ENCODE results near the gene CCNYL1.

DNA sequence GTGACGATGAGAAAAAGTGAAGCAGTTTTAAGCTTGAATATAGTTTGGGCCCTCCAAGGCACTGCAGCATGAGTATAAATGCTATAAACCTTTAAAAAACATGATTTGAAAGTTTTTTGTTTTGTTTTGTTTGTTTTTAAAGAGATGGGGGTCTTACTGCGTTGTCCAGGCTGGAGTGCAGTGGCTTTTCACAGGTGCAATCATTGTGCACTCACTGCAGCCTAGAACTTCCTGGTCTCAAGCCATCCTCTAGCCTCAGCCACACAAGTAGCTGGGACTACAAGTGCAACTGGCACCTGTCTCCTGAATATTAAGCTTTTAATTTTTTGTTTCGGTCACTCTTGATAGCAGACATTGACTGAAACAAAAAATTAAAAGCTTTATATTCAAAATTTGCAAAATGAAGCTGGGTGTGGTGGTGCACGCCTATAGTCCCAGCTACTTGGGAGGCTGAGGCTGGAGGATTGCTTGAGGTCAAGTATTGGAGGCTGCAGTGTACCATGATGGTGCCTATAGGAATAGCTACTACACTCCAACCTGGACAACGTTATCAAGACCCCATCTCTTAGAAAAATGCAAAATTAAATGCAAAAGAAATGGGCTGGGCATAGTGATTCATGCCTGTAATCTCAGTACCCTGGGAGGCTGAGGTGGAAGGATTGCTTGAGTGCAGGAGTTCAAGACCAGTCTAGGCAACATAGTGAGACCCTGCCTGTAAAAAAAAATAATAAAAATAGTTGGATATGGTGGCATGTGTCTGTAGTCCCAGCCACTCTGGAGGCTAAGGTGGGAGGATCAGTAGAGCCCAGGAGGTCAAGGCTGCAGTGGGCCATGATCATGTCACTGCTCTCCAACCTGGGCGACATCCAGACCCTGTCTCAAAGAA lies 43.3 kb downstream of the CCNYL1 start:
- TF ChIP-seq, protein P1, sequence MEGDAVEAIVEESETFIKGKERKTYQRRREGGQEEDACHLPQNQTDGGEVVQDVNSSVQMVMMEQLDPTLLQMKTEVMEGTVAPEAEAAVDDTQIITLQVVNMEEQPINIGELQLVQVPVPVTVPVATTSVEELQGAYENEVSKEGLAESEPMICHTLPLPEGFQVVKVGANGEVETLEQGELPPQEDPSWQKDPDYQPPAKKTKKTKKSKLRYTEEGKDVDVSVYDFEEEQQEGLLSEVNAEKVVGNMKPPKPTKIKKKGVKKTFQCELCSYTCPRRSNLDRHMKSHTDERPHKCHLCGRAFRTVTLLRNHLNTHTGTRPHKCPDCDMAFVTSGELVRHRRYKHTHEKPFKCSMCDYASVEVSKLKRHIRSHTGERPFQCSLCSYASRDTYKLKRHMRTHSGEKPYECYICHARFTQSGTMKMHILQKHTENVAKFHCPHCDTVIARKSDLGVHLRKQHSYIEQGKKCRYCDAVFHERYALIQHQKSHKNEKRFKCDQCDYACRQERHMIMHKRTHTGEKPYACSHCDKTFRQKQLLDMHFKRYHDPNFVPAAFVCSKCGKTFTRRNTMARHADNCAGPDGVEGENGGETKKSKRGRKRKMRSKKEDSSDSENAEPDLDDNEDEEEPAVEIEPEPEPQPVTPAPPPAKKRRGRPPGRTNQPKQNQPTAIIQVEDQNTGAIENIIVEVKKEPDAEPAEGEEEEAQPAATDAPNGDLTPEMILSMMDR (conservative IDR thresholded peaks at IDR 0.05) = no peak
- no peak for TF ChIP-seq ZFX (IDR thresholded peaks at IDR 0.05)

Measured in C4-2B (cell line).